ENCODE data around the gene ZNRF2. TPM values are rescaled to one million over a fixed set of nuclear protein-coding genes. Genes with fewer than 3 reads are reported as not detected.

The ZNRF2 gene
- total and polyA plus RNA-seq, 2 donors (not counting 1 experiment from before 2014, with no cell fraction given), result 2.6 to 7.9 TPM

- H3K9me3 ChIP-seq (ENCODE audit: control insufficient read depth, insufficient read depth, low read depth, low read length), result no peaks in the 10 kb centered on the region
- no peak overlapping the region for H3K27ac ChIP-seq (ENCODE audit: insufficient read depth, low read length)
- H3K79me2 ChIP-seq (ENCODE audit: control insufficient read depth, insufficient read depth, low read length), result no peaks in the 10 kb centered on the region
- H3K27me3 ChIP-seq (ENCODE audit: control insufficient read depth, insufficient read depth, low read length), result peaks cover 5% of the 10 kb centered on the region
- no peak overlapping the region for H3K4me3 ChIP-seq (replicated peaks in 1 of 4; ENCODE audit: control extremely low read depth in 1 of 4, insufficient read depth in 1 of 4, low read depth in 3 of 4, low read length in 4 of 4)
- H3K9ac ChIP-seq (ENCODE audit: insufficient read depth, low read length), result no peak overlapping the region
- no peak for DNase-seq (ENCODE audit: low read depth in 2 of 2)
- H3K36me3 ChIP-seq (ENCODE audit: control insufficient read depth, insufficient read depth, low read length), result no peaks in the 10 kb centered on the region
- H4K20me1 ChIP-seq (ENCODE audit: control insufficient read depth, extremely low read depth, insufficient read depth, low read length), result no peaks in the 10 kb centered on the region
- H2AFZ ChIP-seq (ENCODE audit: low read length), result no peak overlapping the region
- no peaks in the 10 kb centered on the region for H3K4me1 ChIP-seq (ENCODE audit: control insufficient read depth, extremely low read depth, insufficient read depth, low read length)
- TF ChIP-seq EZH2 (IDR thresholded peaks at IDR 0.05; ENCODE audit: low read length, missing control alignments) (no peak), CTCF (conservative IDR thresholded peaks at IDR 0.05 in 1 of 2, IDR thresholded peaks at IDR 0.05 in 1 of 2; ENCODE audit: low read depth in 1 of 2, low read length in 2 of 2) (no peak)
- no peak overlapping the region for H3K4me2 ChIP-seq (ENCODE audit: extremely low read depth, insufficient read depth, low read length)
These were observed 13.5 kb upstream of the ZNRF2 start for GRCh38 chr7:30270921-30271320.

- Histone ChIP-seq H3K79me2 (ENCODE audit: control insufficient read depth, insufficient read depth, low read length) (no peaks in the 10 kb centered on the region), H3K4me1 (ENCODE audit: control insufficient read depth, extremely low read depth, insufficient read depth, low read length) (no peaks in the 10 kb centered on the region), H3K9me3 (ENCODE audit: control insufficient read depth, insufficient read depth, low read depth, low read length) (no peaks in the 10 kb centered on the region), H3K27me3 (ENCODE audit: control insufficient read depth, insufficient read depth, low read length) (peaks cover 5% of the 10 kb centered on the region), H3K27ac (ENCODE audit: insufficient read depth, low read length) (no peak overlapping the region), H3K9ac (ENCODE audit: insufficient read depth, low read length) (no peak overlapping the region), H3K4me2 (ENCODE audit: extremely low read depth, insufficient read depth, low read length) (no peak overlapping the region), H2AFZ (ENCODE audit: low read length) (no peak overlapping the region), H3K36me3 (ENCODE audit: control insufficient read depth, insufficient read depth, low read length) (no peaks in the 10 kb centered on the region), H3K4me3 (replicated peaks in 1 of 4; ENCODE audit: control extremely low read depth in 1 of 4, insufficient read depth in 1 of 4, low read depth in 3 of 4, low read length in 4 of 4) (no peak overlapping the region), H4K20me1 (ENCODE audit: control insufficient read depth, extremely low read depth, insufficient read depth, low read length) (no peaks in the 10 kb centered on the region)
- DNase-seq (ENCODE audit: low read depth in 2 of 2), result no peak
- TF ChIP-seq CTCF (conservative IDR thresholded peaks at IDR 0.05 in 1 of 2, IDR thresholded peaks at IDR 0.05 in 1 of 2; ENCODE audit: low read depth in 1 of 2, low read length in 2 of 2) (no peak), EZH2 (IDR thresholded peaks at IDR 0.05; ENCODE audit: low read length, missing control alignments) (no peak)
These were observed 12.3 kb upstream of the ZNRF2 start for GRCh38 chr7:30272126-30272525.

- Histone ChIP-seq H3K4me2 (ENCODE audit: extremely low read depth, insufficient read depth, low read length) (no peak overlapping the region), H3K9me3 (ENCODE audit: control insufficient read depth, insufficient read depth, low read depth, low read length) (no peaks in the 10 kb centered on the region), H2AFZ (ENCODE audit: low read length) (no peak overlapping the region), H3K4me1 (ENCODE audit: control insufficient read depth, extremely low read depth, insufficient read depth, low read length) (no peaks in the 10 kb centered on the region), H3K27me3 (ENCODE audit: control insufficient read depth, insufficient read depth, low read length) (peaks cover 5% of the 10 kb centered on the region), H3K36me3 (ENCODE audit: control insufficient read depth, insufficient read depth, low read length) (no peaks in the 10 kb centered on the region), H3K79me2 (ENCODE audit: control insufficient read depth, insufficient read depth, low read length) (no peaks in the 10 kb centered on the region), H4K20me1 (ENCODE audit: control insufficient read depth, extremely low read depth, insufficient read depth, low read length) (no peaks in the 10 kb centered on the region), H3K4me3 (replicated peaks in 1 of 4; ENCODE audit: control extremely low read depth in 1 of 4, insufficient read depth in 1 of 4, low read depth in 3 of 4, low read length in 4 of 4) (no peak overlapping the region), H3K27ac (ENCODE audit: insufficient read depth, low read length) (no peak overlapping the region), H3K9ac (ENCODE audit: insufficient read depth, low read length) (no peak overlapping the region)
- no peak for DNase-seq (ENCODE audit: low read depth in 2 of 2)
- TF ChIP-seq CTCF (conservative IDR thresholded peaks at IDR 0.05 in 1 of 2, IDR thresholded peaks at IDR 0.05 in 1 of 2; ENCODE audit: low read depth in 1 of 2, low read length in 2 of 2), result no peak
- TF ChIP-seq EZH2 (IDR thresholded peaks at IDR 0.05; ENCODE audit: low read length, missing control alignments), result no peak
These were observed 10.8 kb upstream of the ZNRF2 start for GRCh38 chr7:30273552-30273951.

Measured in fibroblast of lung (primary cell).